Colonic mucosa (tissue), 4 donors: ENCODE data around the gene SLC39A11. TPM values are rescaled to one million over a fixed set of nuclear protein-coding genes. Genes with fewer than 3 reads are reported as not detected.

Experiments
- DNase-seq: peaks from one replicate; pipeline ENCODE4 v3.0.0-alpha.2; 2020
- H3K27ac ChIP-seq: fragments of 200-600 bp; one replicate; pipeline ENCODE4 v1.8.0; 2021
- H3K27me3 ChIP-seq: fragments of 200-600 bp; one replicate; pipeline ENCODE4 v1.8.0; 2021
- H3K36me3 ChIP-seq: fragments of 200-600 bp; one replicate; pipeline ENCODE4 v1.8.0; 2021
- H3K4me1 ChIP-seq: fragments of 200-600 bp; one replicate; pipeline ENCODE4 v1.8.0; 2021; ENCODE audit warnings: mild to moderate bottlenecking
- H3K4me3 ChIP-seq: fragments of 200-600 bp; one replicate; pipeline ENCODE4 v1.8.0; 2021
- H3K9ac ChIP-seq, 2 donors: one replicate each; pipeline ENCODE4 v1.7.0; 2013; ENCODE audit warnings: control low read depth in 2 of 2, low read depth in 2 of 2, low read length in 2 of 2
- H3K9me3 ChIP-seq: fragments of 200-600 bp; one replicate; pipeline ENCODE4 v1.8.0; 2021
- intact Hi-C: fragments of 100-400 bp; cut with DNase I; formaldehyde crosslinking; loops from one replicate; pipeline ENCODE4 v1.14.1; 2022
- total RNA-seq, 2 donors: library from RNA; stranded (reverse); fragmentation: NEBNext Ultra II Directional in 1 of 2; extraction: Animal tissue kit (Norgen Biotek cat#: 25700) in 1 of 2; gene quantifications; one replicate each; pipeline ENCODE4 v1.2.1, GENCODE V29; 2021
- TF ChIP-seq, protein P1 (sequence below): fragments of 200-600 bp; IDR thresholded peaks from one replicate; pipeline ENCODE4 v1.8.0; 2022; ENCODE audit warnings: antibody characterized with exemption, mild to moderate bottlenecking
- donor health status: healthy.
- donor health status: DM: no; HTN: no; CAD: no.
- donor health status: DM: no; HTN: no; CAD: no.

The SLC39A11 gene
- total RNA-seq, 2 donors from 2014 or later = 57.7 to 60.0 TPM

DNA sequence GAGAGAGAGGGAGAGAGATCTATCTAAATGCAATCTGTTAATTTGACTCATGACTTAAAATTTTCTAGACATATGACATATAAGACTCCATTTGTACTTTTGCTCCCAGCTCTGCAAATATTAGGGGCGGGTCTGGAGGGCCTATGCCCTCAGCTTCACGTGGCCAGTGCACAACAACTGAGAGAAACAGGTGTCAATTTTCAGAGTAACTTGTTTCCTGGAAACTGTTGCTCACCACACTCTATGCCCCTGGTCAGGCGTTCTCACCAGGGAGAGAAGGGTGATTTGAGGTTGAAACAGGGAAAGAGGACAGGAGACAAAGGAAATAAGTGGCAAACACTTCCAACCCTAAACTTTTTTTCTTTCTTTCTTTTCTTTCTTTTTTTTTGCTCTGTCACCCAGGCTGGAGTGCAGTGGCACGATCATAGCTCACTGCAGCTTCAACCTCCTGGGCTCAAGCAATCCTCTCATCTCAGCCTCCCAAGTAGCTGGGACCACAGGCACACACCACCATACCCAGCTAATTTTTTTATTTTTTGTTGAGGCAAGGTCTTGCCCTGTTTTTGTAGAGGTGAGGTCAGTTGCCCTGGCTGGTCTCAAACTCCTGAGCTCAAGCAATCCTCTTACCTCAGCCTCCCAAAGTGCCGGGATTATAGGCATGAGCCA lies 270.0 kb downstream of the SLC39A11 start:
- Histone ChIP-seq H3K4me1 (no peaks in the 10 kb centered on the region), H3K4me3 (no peak overlapping the region), H3K27me3 (no peaks in the 10 kb centered on the region), H3K36me3 (no peaks in the 10 kb centered on the region), H3K27ac (no peak overlapping the region), H3K9me3 (no peaks in the 10 kb centered on the region), H3K9ac (no peak overlapping the region)
- intact Hi-C loops = no loop called here
- DNase-seq = no peak
- TF ChIP-seq, protein P1, sequence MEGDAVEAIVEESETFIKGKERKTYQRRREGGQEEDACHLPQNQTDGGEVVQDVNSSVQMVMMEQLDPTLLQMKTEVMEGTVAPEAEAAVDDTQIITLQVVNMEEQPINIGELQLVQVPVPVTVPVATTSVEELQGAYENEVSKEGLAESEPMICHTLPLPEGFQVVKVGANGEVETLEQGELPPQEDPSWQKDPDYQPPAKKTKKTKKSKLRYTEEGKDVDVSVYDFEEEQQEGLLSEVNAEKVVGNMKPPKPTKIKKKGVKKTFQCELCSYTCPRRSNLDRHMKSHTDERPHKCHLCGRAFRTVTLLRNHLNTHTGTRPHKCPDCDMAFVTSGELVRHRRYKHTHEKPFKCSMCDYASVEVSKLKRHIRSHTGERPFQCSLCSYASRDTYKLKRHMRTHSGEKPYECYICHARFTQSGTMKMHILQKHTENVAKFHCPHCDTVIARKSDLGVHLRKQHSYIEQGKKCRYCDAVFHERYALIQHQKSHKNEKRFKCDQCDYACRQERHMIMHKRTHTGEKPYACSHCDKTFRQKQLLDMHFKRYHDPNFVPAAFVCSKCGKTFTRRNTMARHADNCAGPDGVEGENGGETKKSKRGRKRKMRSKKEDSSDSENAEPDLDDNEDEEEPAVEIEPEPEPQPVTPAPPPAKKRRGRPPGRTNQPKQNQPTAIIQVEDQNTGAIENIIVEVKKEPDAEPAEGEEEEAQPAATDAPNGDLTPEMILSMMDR = no peak

DNA sequence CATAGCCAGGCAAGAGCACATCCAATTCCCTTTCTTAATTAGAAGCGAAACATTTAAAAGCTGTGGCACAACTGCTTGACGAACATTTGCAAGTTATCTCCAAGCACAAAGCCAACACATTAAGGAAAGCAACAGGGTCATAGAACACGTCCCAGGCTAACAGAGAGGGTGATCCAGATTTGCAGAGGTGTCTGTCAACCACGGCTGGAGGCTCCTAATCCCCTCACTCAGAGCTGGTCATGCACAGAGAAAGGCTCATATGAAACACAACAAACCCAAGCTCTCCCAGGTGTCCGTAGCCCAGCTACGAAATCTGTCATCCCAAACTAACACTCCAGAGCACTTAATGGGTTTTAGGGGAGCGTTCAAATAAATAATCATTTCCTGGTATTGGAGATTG lies 276.1 kb downstream of the SLC39A11 start:
- no peak overlapping the region for H3K9ac ChIP-seq
- H3K4me1 ChIP-seq = no peaks in the 10 kb centered on the region
- no peaks in the 10 kb centered on the region for H3K9me3 ChIP-seq
- no peaks in the 10 kb centered on the region for H3K36me3 ChIP-seq
- H3K27ac ChIP-seq = no peak overlapping the region
- no peaks in the 10 kb centered on the region for H3K27me3 ChIP-seq
- DNase-seq = no peak
- H3K4me3 ChIP-seq = no peak overlapping the region
- TF ChIP-seq, protein P1 = no peak
- intact Hi-C loops = no loop called here

DNA sequence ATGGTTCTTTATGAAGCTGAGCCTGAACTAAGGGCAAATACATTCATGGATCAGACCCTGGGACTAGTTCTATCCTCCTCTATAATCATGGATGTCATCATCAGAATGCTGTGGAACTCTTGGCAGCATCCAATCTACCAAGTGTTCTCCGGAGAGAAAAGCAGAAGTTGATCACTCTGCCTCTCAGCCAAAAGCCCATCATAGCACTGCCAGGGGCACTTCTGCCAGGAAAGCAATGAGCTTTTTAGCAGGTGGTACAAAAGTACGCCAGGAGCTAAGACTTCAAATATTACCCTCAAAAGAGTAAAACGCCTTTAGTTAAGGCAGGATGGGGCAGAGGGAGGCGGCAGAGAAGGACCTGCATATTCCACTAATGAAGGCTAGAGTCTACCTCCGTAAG lies 279.0 kb downstream of the SLC39A11 start:
- Histone ChIP-seq H3K27ac (no peak overlapping the region), H3K9me3 (no peaks in the 10 kb centered on the region), H3K4me3 (no peak overlapping the region), H3K27me3 (no peaks in the 10 kb centered on the region), H3K36me3 (no peaks in the 10 kb centered on the region), H3K9ac (no peak overlapping the region), H3K4me1 (no peaks in the 10 kb centered on the region)
- TF ChIP-seq, protein P1 = no peak
- no peak for DNase-seq
- intact Hi-C loops = no loop called here

DNA sequence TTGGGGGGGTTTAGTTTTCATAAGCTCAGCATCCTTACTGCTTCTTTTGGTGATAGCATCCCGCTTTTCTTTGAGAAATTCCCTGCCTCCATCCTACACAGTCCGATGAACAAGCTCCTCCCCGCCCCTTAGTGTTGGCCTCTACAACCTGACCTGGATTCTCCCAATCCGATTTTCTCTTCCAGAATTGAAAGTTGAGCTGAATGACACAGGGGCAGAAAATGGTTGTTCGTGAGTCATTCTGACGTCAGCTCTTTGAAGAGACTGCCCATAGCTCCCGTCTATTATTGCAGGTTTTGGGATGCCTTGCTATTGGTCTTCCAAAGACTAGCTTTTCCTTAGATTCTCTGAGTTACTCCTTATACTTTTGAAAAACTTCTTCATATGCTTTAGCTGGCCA lies 279.7 kb downstream of the SLC39A11 start:
- Histone ChIP-seq H3K36me3 (no peaks in the 10 kb centered on the region), H3K27ac (no peak overlapping the region), H3K4me1 (no peaks in the 10 kb centered on the region), H3K4me3 (no peak overlapping the region), H3K9ac (no peak overlapping the region), H3K9me3 (no peaks in the 10 kb centered on the region), H3K27me3 (no peaks in the 10 kb centered on the region)
- TF ChIP-seq, protein P1 = no peak
- intact Hi-C loops = no loop called here
- DNase-seq = no peak

DNA sequence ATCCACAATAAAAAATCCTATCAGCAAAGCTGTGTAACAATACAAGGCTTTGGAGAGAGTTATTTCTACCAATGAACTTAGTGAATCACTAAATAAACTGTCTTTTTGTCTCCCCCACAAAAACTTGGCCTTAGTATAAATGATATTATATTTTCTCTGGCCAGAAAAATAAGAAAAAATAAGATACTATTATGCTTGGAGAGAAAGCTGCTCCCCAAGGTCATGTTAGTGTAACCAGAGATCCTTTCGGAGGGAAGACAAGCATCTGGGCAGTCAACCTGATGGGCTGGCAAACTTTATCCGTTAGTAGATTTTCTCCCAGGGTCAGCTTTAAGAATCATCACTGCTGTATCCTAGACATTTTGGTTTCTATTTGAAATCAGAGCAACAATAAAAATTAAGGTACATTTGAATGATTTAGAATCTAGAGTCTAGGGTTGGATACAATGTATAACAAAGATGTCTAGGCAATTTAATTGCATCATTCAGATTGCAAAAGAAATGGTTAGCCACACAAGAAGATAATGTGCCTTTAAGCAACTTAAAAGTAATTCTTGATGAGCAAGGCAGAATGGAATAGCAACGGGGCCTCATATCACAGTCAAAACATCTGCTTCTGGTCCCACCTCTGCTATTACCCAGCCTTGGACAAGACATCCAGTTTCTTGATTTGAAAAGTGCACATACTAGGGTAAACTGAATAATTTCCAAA lies 280.4 kb downstream of the SLC39A11 start:
- H3K4me1 ChIP-seq = no peaks in the 10 kb centered on the region
- DNase-seq = no peak
- H3K4me3 ChIP-seq = no peak overlapping the region
- no peaks in the 10 kb centered on the region for H3K9me3 ChIP-seq
- no peaks in the 10 kb centered on the region for H3K27me3 ChIP-seq
- H3K36me3 ChIP-seq = no peaks in the 10 kb centered on the region
- no peak overlapping the region for H3K9ac ChIP-seq
- no peak overlapping the region for H3K27ac ChIP-seq
- intact Hi-C loops = no loop called here
- TF ChIP-seq, protein P1 = no peak
